IPS DF 4.7 (cell line): ENCODE data around the gene OSBPL9.
"Not testable (repeated sequence)": the region's sequence is repeated elsewhere in the genome, so short reads cannot be mapped to it uniquely, and the experiment has no call there.

Experiments
- DNase-seq: peaks from one replicate; pipeline ENCODE4 v3.0.0-alpha.2; 2013; ENCODE audit warnings: low spot score; ENCODE audit errors: extremely low read depth

The OSBPL9 gene

GRCh38 chr1:51663721-51664120, 46.8 kb downstream of the OSBPL9 start:
- no peak for DNase-seq

GRCh38 chr1:51664421-51665240, 47.7 kb downstream of the OSBPL9 start:
- no peak for DNase-seq

GRCh38 chr1:51666478-51666877, 49.6 kb downstream of the OSBPL9 start:
- DNase-seq: no peak

GRCh38 chr1:51667561-51667960, 50.7 kb downstream of the OSBPL9 start:
- DNase-seq: no peak

GRCh38 chr1:51669272-51669671, 52.4 kb downstream of the OSBPL9 start:
- no peak for DNase-seq

- DNase-seq: no peak
Measured at GRCh38 chr1:51669816-51670215, 52.9 kb downstream of the OSBPL9 start.

GRCh38 chr1:51671527-51672325, 54.8 kb downstream of the OSBPL9 start:
- no peak for DNase-seq

- no peak for DNase-seq
Measured at GRCh38 chr1:51673279-51673678, 56.4 kb downstream of the OSBPL9 start.

GRCh38 chr1:51675177-51675780, 58.4 kb downstream of the OSBPL9 start:
- no peak for DNase-seq

GRCh38 chr1:51679435-51679834, 62.5 kb downstream of the OSBPL9 start:
- no peak for DNase-seq

GRCh38 chr1:51684776-51685175, 67.9 kb downstream of the OSBPL9 start:
- no peak for DNase-seq

GRCh38 chr1:51686450-51686849, 69.6 kb downstream of the OSBPL9 start:
- no peak for DNase-seq

- DNase-seq: no peak
Measured at GRCh38 chr1:51689075-51689440, 72.2 kb downstream of the OSBPL9 start.

- no peak for DNase-seq
Measured at GRCh38 chr1:51689643-51690042, 72.8 kb downstream of the OSBPL9 start.

GRCh38 chr1:51690285-51690961, 73.5 kb downstream of the OSBPL9 start:
- DNase-seq: no peak

GRCh38 chr1:51691920-51692319, 75.0 kb downstream of the OSBPL9 start:
- no peak for DNase-seq

- DNase-seq: no peak
Measured at GRCh38 chr1:51693419-51694155, 76.7 kb downstream of the OSBPL9 start.

GRCh38 chr1:51697166-51697565, 80.3 kb downstream of the OSBPL9 start:
- no peak for DNase-seq

GRCh38 chr1:51699391-51699790, 82.5 kb downstream of the OSBPL9 start:
- DNase-seq: no peak

- DNase-seq: not testable (repeated sequence)
Measured at GRCh38 chr1:51701782-51702181, 84.9 kb downstream of the OSBPL9 start.

GRCh38 chr1:51702220-51702619, 85.3 kb downstream of the OSBPL9 start:
- not testable (repeated sequence) for DNase-seq
